DOHH2 (cell line): ENCODE results near the gene CFAP69.

Experiments used
- H3F3A ChIP-seq: fragments of 200-600 bp; sonication (generic), shearing (Covaris generic); 2 replicates; pipeline ENCODE4 v1.6.0; 2016; ENCODE audit warnings: antibody characterized with exemption, mild to moderate bottlenecking; ENCODE audit not compliant: control insufficient read depth, insufficient read depth
- H3K27ac ChIP-seq: fragments of 200-600 bp; sonication (generic); 2 replicates; pipeline ENCODE4 v1.5.1; 2014; ENCODE audit warnings: low read depth, mild to moderate bottlenecking, low read length, moderate library complexity
- H3K27me3 ChIP-seq: fragments of 200-600 bp; sonication (generic); 2 replicates; pipeline ENCODE4 v1.6.1; 2014; ENCODE audit warnings: mild to moderate bottlenecking, low read length, mixed read lengths; ENCODE audit not compliant: control insufficient read depth
- H3K36me3 ChIP-seq: fragments of 200-600 bp; sonication (generic); 2 replicates; pipeline ENCODE4 v1.6.1; 2014; ENCODE audit warnings: mild to moderate bottlenecking, low read length, moderate library complexity, mixed read lengths; ENCODE audit not compliant: control insufficient read depth
- H3K4me1 ChIP-seq: fragments of 200-600 bp; sonication (generic); 2 replicates; pipeline ENCODE4 v1.6.1; 2014; ENCODE audit warnings: mild to moderate bottlenecking, low read length, mixed read lengths; ENCODE audit not compliant: control insufficient read depth
- H3K4me2 ChIP-seq: fragments of 200-600 bp; sonication (generic); 2 replicates; pipeline ENCODE4 v1.6.0; 2014; ENCODE audit warnings: mild to moderate bottlenecking, low read length, moderate library complexity
- H3K4me3 ChIP-seq: fragments of 200-600 bp; sonication (generic); 2 replicates; pipeline ENCODE4 v1.5.1; 2014; ENCODE audit warnings: mild to moderate bottlenecking, low read length, mixed read lengths
- H3K79me2 ChIP-seq: fragments of 200-600 bp; sonication (generic); 2 replicates; pipeline ENCODE4 v1.6.1; 2014; ENCODE audit warnings: mild to moderate bottlenecking, low read length, mixed read lengths; ENCODE audit not compliant: control insufficient read depth
- H3K9me2 ChIP-seq: fragments of 200-600 bp; sonication (generic); replicated peaks from 2 replicates; pipeline ENCODE4 v1.6.1; 2014; ENCODE audit warnings: mild to moderate bottlenecking, low read length, mixed read lengths; ENCODE audit not compliant: control insufficient read depth
- H3K9me3 ChIP-seq: fragments of 200-600 bp; sonication (generic); 2 replicates; pipeline ENCODE4 v1.6.1; 2014; ENCODE audit warnings: antibody characterized with exemption, low read length, mixed read lengths; ENCODE audit not compliant: control insufficient read depth, insufficient read depth
- H4K20me1 ChIP-seq: fragments of 200-600 bp; sonication (generic); 2 replicates; pipeline ENCODE4 v1.6.0; 2014; ENCODE audit warnings: low read depth, mild to moderate bottlenecking, antibody characterized with exemption, low read length, moderate library complexity; ENCODE audit not compliant: control insufficient read depth, insufficient read depth
- CTCF ChIP-seq: fragments of 200-600 bp; sonication (generic); IDR thresholded peaks from one replicate; pipeline ENCODE4 v1.5.1; 2014; ENCODE audit warnings: antibody characterized with exemption, mild to moderate bottlenecking, low read depth, low read length; ENCODE audit not compliant: poor library complexity, severe bottlenecking
- EZH2phosphoT487 ChIP-seq: fragments of 200-600 bp; sonication (generic); IDR thresholded peaks from 2 replicates; pipeline ENCODE4 v1.6.1; 2017; ENCODE audit warnings: borderline replicate concordance, mild to moderate bottlenecking, antibody characterized with exemption, low read length, moderate library complexity, mixed read lengths

CFAP69 gene

DNA sequence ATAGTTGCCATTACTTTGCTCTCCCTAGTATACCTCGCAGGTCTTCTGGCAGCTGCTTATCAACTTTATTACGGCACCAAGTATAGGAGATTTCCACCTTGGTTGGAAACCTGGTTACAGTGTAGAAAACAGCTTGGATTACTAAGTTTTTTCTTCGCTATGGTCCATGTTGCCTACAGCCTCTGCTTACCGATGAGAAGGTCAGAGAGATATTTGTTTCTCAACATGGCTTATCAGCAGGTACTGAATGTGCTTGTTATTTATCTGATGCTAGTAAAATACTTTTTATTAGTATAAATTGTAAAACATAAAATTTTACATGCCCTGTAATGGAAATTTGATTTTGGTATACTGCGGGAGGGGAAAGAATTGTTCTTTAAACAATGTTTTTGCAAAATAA, 17.7 kb upstream of the CFAP69 start:
- Histone ChIP-seq H3K9me3 (no peaks in the 10 kb centered on the region), H3K36me3 (no peaks in the 10 kb centered on the region), H4K20me1 (no peaks in the 10 kb centered on the region), H3K4me3 (no peak overlapping the region), H3K4me2 (no peak overlapping the region), H3F3A (no peaks in the 10 kb centered on the region), H3K4me1 (no peaks in the 10 kb centered on the region), H3K27me3 (0 out of 2 replicates have a peak, but pooled peaks cover 4% of the 10 kb centered on the region), H3K27ac (no peak overlapping the region), H3K9me2 (no peaks in the 10 kb centered on the region; the same call in 1 of the 2 replicates), H3K79me2 (no peaks in the 10 kb centered on the region)
- TF ChIP-seq CTCF (no peak), EZH2phosphoT487 (no peak)

- Histone ChIP-seq H3K4me2 (no peak overlapping the region), H3K9me3 (no peaks in the 10 kb centered on the region), H3K4me1 (no peaks in the 10 kb centered on the region), H3K36me3 (no peaks in the 10 kb centered on the region), H3K27me3 (0 out of 2 replicates have a peak, but pooled peaks cover 4% of the 10 kb centered on the region), H3K79me2 (no peaks in the 10 kb centered on the region), H3K27ac (no peak overlapping the region), H3F3A (no peaks in the 10 kb centered on the region), H3K9me2 (no peaks in the 10 kb centered on the region; the same call in 1 of the 2 replicates), H4K20me1 (no peaks in the 10 kb centered on the region), H3K4me3 (no peak overlapping the region)
- TF ChIP-seq EZH2phosphoT487, result no peak
- no peak for TF ChIP-seq CTCF
Observed at GRCh38 chr7:90229682-90230081, 15.3 kb upstream of the CFAP69 start.

DNA sequence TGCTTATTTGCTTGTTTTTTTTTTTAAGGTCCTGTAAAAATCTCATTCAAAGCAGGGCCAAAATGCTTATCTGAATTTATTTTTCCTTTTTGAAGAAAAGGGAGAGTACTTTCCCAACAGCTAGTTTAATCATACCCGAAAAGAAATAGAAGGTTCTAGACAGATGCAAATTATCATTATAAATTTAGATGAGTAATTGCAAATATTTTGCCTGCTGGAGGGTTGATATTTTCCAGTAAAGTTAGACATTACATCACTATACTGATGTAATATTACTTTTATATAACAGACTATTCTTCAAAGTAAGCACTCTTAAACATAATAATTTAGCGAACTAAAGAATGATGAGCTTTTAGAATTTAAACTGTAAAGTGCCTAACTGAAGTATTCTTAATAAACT, 14.1 kb upstream of the CFAP69 start:
- no peak overlapping the region for H3K4me3 ChIP-seq
- H3K36me3 ChIP-seq, result no peaks in the 10 kb centered on the region
- H3K4me1 ChIP-seq, result no peaks in the 10 kb centered on the region
- no peaks in the 10 kb centered on the region for H3F3A ChIP-seq
- no peaks in the 10 kb centered on the region; the same call in 1 of the 2 replicates for H3K9me2 ChIP-seq
- H3K27ac ChIP-seq, result no peak overlapping the region
- H3K4me2 ChIP-seq, result no peak overlapping the region
- no peaks in the 10 kb centered on the region for H4K20me1 ChIP-seq
- H3K27me3 ChIP-seq, result 0 out of 2 replicates have a peak, but pooled peaks cover 4% of the 10 kb centered on the region
- no peak for TF ChIP-seq CTCF
- TF ChIP-seq EZH2phosphoT487, result no peak
- no peaks in the 10 kb centered on the region for H3K9me3 ChIP-seq
- H3K79me2 ChIP-seq, result no peaks in the 10 kb centered on the region
